Nephron progenitor cell (in vitro differentiated cells): ENCODE results near the gene PRPF31.

Experiments
- DNase-seq: peaks from one replicate; pipeline ENCODE4 v3.0.0; 2021
- H3K27ac Mint-ChIP-seq: 2 replicates; pipeline ENCODE4 v1.8.0; 2021; ENCODE audit warnings: mild to moderate bottlenecking, moderate library complexity, mixed read lengths
- H3K27me3 Mint-ChIP-seq: 2 replicates; pipeline ENCODE4 v1.8.0; 2021; ENCODE audit warnings: mild to moderate bottlenecking, low read depth, mixed read lengths; ENCODE audit not compliant: poor library complexity
- H3K36me3 Mint-ChIP-seq: 2 replicates; pipeline ENCODE4 v1.8.0; 2021; ENCODE audit warnings: low read depth, mixed read lengths
- H3K4me1 Mint-ChIP-seq: 2 replicates; pipeline ENCODE4 v1.8.0; 2021; ENCODE audit warnings: mixed read lengths
- H3K4me3 Mint-ChIP-seq: 2 replicates; pipeline ENCODE4 v1.8.0; 2021; ENCODE audit warnings: mild to moderate bottlenecking, moderate library complexity, mixed read lengths
- H3K9me3 Mint-ChIP-seq: 2 replicates; pipeline ENCODE4 v1.8.0; 2021; ENCODE audit warnings: mild to moderate bottlenecking, moderate library complexity, mixed read lengths
- CTCF ChIP-seq: fragments of 200-600 bp; sonication (generic); IDR thresholded peaks from 2 replicates; pipeline ENCODE4 v1.5.0; 2021; ENCODE audit warnings: antibody characterized with exemption

The PRPF31 gene

DNA sequence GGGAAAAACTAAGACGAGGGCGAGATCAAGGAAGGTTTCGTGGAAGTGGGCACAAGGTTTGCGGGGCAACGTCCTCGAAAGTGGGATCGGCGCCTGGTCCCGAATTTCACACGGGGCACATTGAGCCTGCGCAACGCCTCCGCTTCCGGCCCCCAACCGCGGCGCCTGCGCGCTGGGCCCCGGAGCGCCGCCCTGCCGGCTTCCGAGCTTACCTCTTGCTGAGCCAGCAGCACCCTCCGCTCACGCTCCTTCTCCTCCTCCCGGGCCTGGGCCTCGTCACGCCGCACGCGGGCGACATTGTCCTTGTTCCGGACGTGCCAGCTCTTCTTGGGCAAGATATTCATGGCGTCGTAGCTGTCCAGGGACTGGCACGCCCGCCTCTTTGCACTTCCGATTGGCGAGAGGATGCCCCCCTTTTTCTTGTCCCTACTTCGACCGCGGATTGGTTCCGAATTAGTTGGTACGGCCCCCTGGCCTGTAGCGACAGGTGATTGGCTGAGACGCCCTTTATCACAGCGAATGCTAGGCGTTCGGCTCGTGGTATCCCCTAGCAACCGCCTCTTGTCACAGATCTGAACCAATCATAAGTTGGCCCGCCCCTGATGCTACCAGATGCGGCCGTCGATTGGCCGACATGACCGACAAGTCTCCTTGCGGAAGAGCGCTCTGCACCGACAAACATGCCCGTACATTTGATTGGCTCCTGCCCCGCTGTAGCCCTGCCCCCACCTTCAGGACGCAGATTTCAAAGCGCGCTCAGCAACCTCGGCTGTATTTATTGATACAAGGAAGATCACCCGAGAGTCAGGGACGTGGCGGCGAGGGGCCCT, 44.0 kb downstream of the PRPF31 start, which contains the start of gene LENG1:
Gene LENG1, minus strand, starts transcription at position 370 of the 830 bp plus-strand sequence. Its CDS starts 26 bp downstream, at position 344.
- peaks cover 52% of the 10 kb centered on the region for H3K36me3 Mint-ChIP-seq
- peaks cover 29% of the 10 kb centered on the region for H3K27me3 Mint-ChIP-seq
- peak within 1 kb of the TSS; percentile 100 for H3K27ac Mint-ChIP-seq
- DNase-seq = peak; percentile 97
- H3K4me3 Mint-ChIP-seq = peak within 1 kb of the TSS; percentile 98
- H3K9me3 Mint-ChIP-seq = peaks cover 45% of the 10 kb centered on the region
- H3K4me1 Mint-ChIP-seq = peaks cover 45% of the 10 kb centered on the region
- TF ChIP-seq CTCF = peak; percentile 15

- H3K9me3 Mint-ChIP-seq = peaks cover 53% of the 10 kb centered on the region
- H3K27me3 Mint-ChIP-seq = peaks cover 34% of the 10 kb centered on the region
- H3K4me3 Mint-ChIP-seq = peak overlapping the region; percentile 98
- peaks cover 45% of the 10 kb centered on the region for H3K4me1 Mint-ChIP-seq
- DNase-seq = no peak
- peak overlapping the region; percentile 100 for H3K27ac Mint-ChIP-seq
- no peak for TF ChIP-seq CTCF
- H3K36me3 Mint-ChIP-seq = peaks cover 50% of the 10 kb centered on the region
Observed at GRCh38 chr19:54160182-54160811, 44.7 kb downstream of the PRPF31 start.

DNA sequence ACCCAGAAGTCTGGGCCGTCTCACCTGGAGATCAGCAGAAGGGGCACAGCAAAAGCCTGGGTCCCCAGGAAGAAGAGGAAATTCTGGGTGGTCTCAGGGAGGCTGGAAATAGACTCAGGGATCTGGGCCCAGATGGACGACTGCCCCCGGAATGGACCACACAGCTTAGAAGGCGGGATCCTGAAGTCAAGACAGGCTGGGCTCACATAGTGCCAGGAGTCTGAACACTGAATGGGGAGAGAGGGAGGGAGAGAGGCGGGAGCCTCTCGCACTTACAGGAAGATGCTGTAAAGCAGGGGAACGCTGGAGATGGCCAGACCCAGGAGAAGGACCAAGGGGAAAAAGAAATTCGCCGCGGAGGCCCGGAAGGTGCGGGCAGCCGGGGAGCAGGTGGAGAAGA, 45.3 kb downstream of the PRPF31 start:
- no peak for TF ChIP-seq CTCF
- H3K27ac Mint-ChIP-seq = peak overlapping the region; percentile 100
- no peak for DNase-seq
- peaks cover 58% of the 10 kb centered on the region for H3K9me3 Mint-ChIP-seq
- H3K4me3 Mint-ChIP-seq = peak overlapping the region; percentile 98
- peaks cover 50% of the 10 kb centered on the region for H3K36me3 Mint-ChIP-seq
- H3K27me3 Mint-ChIP-seq = peaks cover 37% of the 10 kb centered on the region
- H3K4me1 Mint-ChIP-seq = peaks cover 45% of the 10 kb centered on the region

- Mint-ChIP-seq H3K36me3 (peaks cover 38% of the 10 kb centered on the region), H3K4me3 (peak overlapping the region; percentile 98), H3K4me1 (peaks cover 45% of the 10 kb centered on the region), H3K27ac (no peak overlapping the region), H3K9me3 (peaks cover 64% of the 10 kb centered on the region), H3K27me3 (peaks cover 39% of the 10 kb centered on the region)
- peak; percentile 63 for DNase-seq
- TF ChIP-seq CTCF = no peak
Observed at GRCh38 chr19:54162241-54162805, 46.8 kb downstream of the PRPF31 start.

DNA sequence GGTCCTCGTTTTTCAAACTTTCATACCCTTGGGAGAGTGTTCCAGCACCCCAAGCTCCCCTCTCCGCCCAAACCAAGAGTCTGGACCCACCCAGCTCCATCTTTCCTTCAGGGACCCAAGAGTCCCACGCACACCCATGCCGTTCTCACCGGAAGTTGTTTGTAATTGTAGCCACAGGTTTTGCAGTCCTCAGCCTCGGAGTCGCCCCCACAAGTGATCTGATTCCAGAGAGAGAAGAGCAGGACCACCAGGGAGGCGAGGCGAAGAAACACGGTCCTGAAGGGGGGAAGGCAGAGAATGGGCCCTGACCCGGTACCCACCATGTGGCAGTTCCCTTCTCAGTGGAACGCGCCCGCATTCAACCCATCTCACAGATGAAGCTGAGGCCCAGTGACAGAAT, 47.3 kb downstream of the PRPF31 start:
- H3K27ac Mint-ChIP-seq = no peak overlapping the region
- peaks cover 64% of the 10 kb centered on the region for H3K9me3 Mint-ChIP-seq
- peaks cover 38% of the 10 kb centered on the region for H3K36me3 Mint-ChIP-seq
- peaks cover 45% of the 10 kb centered on the region for H3K4me1 Mint-ChIP-seq
- TF ChIP-seq CTCF = no peak
- H3K27me3 Mint-ChIP-seq = peaks cover 39% of the 10 kb centered on the region
- DNase-seq = no peak
- H3K4me3 Mint-ChIP-seq = peak overlapping the region; percentile 81
